KMS-11 (cell line): ENCODE data around the gene MYO1E.

ENCODE experiments used
- H2AFZ ChIP-seq: fragments of 200-600 bp; sonication (generic); 2 replicates; pipeline ENCODE4 v1.6.1; 2016; ENCODE audit warnings: antibody characterized with exemption, mixed run types, low read depth
- H3K27ac ChIP-seq: fragments of 200-600 bp; sonication (generic); 2 replicates; pipeline ENCODE4 v1.6.1; 2016; ENCODE audit warnings: mild to moderate bottlenecking, mixed run types
- H3K27me3 ChIP-seq: fragments of 200-600 bp; sonication (generic); 2 replicates; pipeline ENCODE4 v1.6.1; 2017; ENCODE audit warnings: mild to moderate bottlenecking, low read depth, mixed run types, moderate library complexity; ENCODE audit not compliant: insufficient read depth
- H3K36me3 ChIP-seq: fragments of 200-600 bp; sonication (generic); 2 replicates; pipeline ENCODE4 v1.6.1; 2017; ENCODE audit warnings: mild to moderate bottlenecking, mixed run types; ENCODE audit not compliant: insufficient read depth
- H3K4me1 ChIP-seq: fragments of 200-600 bp; sonication (generic); 2 replicates; pipeline ENCODE4 v1.6.1; 2016; ENCODE audit warnings: mild to moderate bottlenecking, low read depth, mixed run types; ENCODE audit not compliant: poor library complexity, severe bottlenecking
- H3K4me2 ChIP-seq: fragments of 200-600 bp; sonication (generic); 2 replicates; pipeline ENCODE4 v1.7.0; 2016; ENCODE audit warnings: mild to moderate bottlenecking, mixed run types
- H3K4me3 ChIP-seq: fragments of 200-600 bp; sonication (generic); IDR thresholded peaks from 2 replicates; pipeline ENCODE4 v1.6.1; 2017; ENCODE audit warnings: low read depth, low read length, mixed read lengths; ENCODE audit not compliant: insufficient read depth
- H3K79me2 ChIP-seq: fragments of 200-600 bp; sonication (generic); 2 replicates; pipeline ENCODE4 v1.6.1; 2016; ENCODE audit warnings: low read depth, mixed run types; ENCODE audit not compliant: insufficient read depth
- H3K9ac ChIP-seq: fragments of 200-600 bp; sonication (generic); 2 replicates; pipeline ENCODE4 v1.6.1; 2016; ENCODE audit warnings: mild to moderate bottlenecking, mixed run types
- H4K20me1 ChIP-seq: fragments of 200-600 bp; sonication (generic); 2 replicates; pipeline ENCODE4 v1.6.1; 2016; ENCODE audit warnings: mild to moderate bottlenecking, mixed run types; ENCODE audit not compliant: insufficient read depth
- TF ChIP-seq, protein P1 (sequence below): fragments of 200-600 bp; sonication (generic); conservative IDR thresholded peaks from 2 replicates; pipeline ENCODE4 v1.6.1; 2017; ENCODE audit warnings: low read depth, mild to moderate bottlenecking, antibody characterized with exemption, low read length, moderate library complexity, mixed read lengths

The MYO1E gene

DNA sequence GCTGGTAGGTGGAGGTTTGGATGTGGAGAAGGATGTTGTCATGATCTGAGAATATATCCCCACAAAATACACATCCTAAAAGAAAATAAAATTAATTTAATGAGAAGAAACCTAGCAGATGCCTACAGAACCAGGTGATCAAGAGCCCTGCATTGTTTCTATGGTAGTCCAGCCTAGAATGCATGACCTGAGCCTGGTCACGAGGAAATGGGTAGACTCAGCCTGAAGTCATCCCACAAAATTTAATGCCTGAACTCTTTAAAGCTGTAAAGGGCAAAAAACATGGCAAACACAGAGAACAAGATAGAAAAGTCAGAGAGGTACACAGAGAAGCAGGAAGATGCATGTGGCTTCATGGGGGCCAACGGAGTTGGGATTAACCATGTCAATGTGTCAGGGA lies 130.0 kb downstream of the MYO1E start:
- Histone ChIP-seq H3K27me3 (no peaks in the 10 kb centered on the region), H3K27ac (no peak overlapping the region), H3K4me3 (no peak overlapping the region), H3K36me3 (no peaks in the 10 kb centered on the region), H3K4me2 (no peak overlapping the region), H4K20me1 (no peaks in the 10 kb centered on the region), H3K9ac (no peak overlapping the region), H3K79me2 (no peaks in the 10 kb centered on the region), H3K4me1 (no peaks in the 10 kb centered on the region), H2AFZ (no peak overlapping the region)
- TF ChIP-seq, protein P1, sequence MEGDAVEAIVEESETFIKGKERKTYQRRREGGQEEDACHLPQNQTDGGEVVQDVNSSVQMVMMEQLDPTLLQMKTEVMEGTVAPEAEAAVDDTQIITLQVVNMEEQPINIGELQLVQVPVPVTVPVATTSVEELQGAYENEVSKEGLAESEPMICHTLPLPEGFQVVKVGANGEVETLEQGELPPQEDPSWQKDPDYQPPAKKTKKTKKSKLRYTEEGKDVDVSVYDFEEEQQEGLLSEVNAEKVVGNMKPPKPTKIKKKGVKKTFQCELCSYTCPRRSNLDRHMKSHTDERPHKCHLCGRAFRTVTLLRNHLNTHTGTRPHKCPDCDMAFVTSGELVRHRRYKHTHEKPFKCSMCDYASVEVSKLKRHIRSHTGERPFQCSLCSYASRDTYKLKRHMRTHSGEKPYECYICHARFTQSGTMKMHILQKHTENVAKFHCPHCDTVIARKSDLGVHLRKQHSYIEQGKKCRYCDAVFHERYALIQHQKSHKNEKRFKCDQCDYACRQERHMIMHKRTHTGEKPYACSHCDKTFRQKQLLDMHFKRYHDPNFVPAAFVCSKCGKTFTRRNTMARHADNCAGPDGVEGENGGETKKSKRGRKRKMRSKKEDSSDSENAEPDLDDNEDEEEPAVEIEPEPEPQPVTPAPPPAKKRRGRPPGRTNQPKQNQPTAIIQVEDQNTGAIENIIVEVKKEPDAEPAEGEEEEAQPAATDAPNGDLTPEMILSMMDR: no peak

DNA sequence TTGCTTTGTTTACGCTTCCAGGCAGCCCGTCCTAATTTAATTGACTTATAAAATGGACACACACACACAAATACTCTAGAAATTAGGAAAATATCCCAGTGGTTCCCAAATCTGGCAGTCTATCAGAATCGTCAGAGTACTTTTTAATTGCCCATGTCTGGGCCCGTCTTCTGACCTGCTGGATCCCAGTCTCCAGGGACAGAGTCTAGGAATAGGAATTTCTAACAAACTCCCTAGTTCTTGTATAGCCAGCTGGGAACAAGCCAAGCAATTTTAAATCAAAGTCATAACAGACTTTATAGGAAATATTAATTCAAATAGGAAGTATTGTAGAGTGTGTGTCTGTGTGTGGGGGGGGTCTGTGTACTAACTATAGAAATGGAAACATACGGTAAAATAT lies 132.6 kb downstream of the MYO1E start:
- Histone ChIP-seq H3K79me2 (no peaks in the 10 kb centered on the region), H2AFZ (no peak overlapping the region), H3K4me1 (no peaks in the 10 kb centered on the region), H3K27me3 (no peaks in the 10 kb centered on the region), H3K4me2 (no peak overlapping the region), H3K27ac (no peak overlapping the region), H3K36me3 (no peaks in the 10 kb centered on the region), H4K20me1 (no peaks in the 10 kb centered on the region), H3K4me3 (no peak overlapping the region), H3K9ac (no peak overlapping the region)
- TF ChIP-seq, protein P1: no peak

DNA sequence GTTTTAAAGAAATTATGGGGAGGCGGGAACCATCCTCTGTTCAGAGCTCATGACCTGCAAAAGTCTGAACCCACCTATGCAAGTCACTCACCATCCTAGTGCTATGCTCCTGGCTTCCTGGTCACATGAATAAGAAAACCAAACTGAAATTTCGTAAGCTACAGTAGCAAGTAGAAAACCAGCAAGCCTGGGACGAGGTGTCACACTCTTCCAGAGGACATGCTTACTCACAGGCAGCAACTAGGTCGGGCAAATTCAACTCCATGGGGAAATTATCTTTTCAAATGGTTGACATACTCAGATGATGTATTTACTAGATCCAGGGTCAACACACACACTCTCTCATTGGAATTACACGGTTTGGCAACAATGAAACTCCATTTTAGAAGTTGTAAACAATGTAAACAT lies 134.7 kb downstream of the MYO1E start:
- TF ChIP-seq, protein P1: no peak
- no peaks in the 10 kb centered on the region for H3K27me3 ChIP-seq
- no peak overlapping the region for H3K4me2 ChIP-seq
- no peaks in the 10 kb centered on the region for H3K36me3 ChIP-seq
- no peak overlapping the region for H2AFZ ChIP-seq
- no peaks in the 10 kb centered on the region for H3K79me2 ChIP-seq
- H3K27ac ChIP-seq: no peak overlapping the region
- no peaks in the 10 kb centered on the region for H3K4me1 ChIP-seq
- no peak overlapping the region for H3K4me3 ChIP-seq
- no peaks in the 10 kb centered on the region for H4K20me1 ChIP-seq
- no peak overlapping the region for H3K9ac ChIP-seq

DNA sequence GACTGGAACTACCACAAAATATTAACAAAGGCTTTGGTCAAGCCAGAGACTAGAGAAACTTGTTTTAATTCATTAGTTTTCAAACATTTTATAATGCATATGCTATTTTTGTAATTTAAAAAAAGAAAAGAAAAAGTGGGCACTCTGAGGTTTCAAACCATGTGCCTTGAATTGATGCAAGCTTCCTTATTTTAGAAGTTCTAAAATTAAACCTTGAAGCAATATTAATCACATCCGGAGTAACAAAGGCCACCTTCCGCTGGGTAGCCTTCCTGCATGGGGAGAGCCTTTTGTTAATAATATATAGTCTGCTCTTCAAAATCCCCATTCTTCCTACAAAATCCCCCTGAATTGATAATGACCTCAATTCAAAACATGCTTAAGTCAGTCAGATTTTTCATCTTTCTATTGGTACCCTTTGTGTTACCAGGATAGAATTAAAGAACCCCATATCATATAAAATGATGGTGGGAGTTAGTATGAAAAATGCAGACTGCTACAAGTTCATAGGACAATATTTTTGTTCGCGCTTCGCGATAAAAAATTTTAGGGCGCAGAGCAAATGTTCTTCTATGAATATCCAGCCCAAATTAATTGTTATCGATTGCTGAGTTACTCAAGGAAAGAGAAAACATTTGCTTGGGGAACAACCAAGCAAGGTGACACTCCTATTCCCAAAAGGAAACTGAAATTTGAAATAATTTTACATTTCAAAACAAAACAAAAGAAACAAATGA lies 135.4 kb downstream of the MYO1E start:
- Histone ChIP-seq H3K4me3 (no peak overlapping the region), H3K36me3 (no peaks in the 10 kb centered on the region), H4K20me1 (no peaks in the 10 kb centered on the region), H2AFZ (no peak overlapping the region), H3K9ac (no peak overlapping the region), H3K27ac (no peak overlapping the region), H3K79me2 (no peaks in the 10 kb centered on the region), H3K27me3 (no peaks in the 10 kb centered on the region), H3K4me2 (no peak overlapping the region), H3K4me1 (no peaks in the 10 kb centered on the region)
- TF ChIP-seq, protein P1: no peak
